22Rv1 (cell line): Measurements from ENCODE around the gene TUT7.

Experiments used
- H3K27ac ChIP-seq: fragments of 450-650 bp; 2 replicates; pipeline ENCODE4 v1.5.1; 2017
- ZFX ChIP-seq: fragments of 450-650 bp; IDR thresholded peaks from 2 replicates; pipeline ENCODE4 v1.6.1; 2017; ENCODE audit warnings: antibody characterized with exemption, borderline replicate concordance
- TF ChIP-seq, protein P1 (sequence below): fragments of 450-650 bp; IDR thresholded peaks from 2 replicates; pipeline ENCODE4 v1.5.1; 2017; ENCODE audit warnings: mild to moderate bottlenecking

Gene TUT7

DNA sequence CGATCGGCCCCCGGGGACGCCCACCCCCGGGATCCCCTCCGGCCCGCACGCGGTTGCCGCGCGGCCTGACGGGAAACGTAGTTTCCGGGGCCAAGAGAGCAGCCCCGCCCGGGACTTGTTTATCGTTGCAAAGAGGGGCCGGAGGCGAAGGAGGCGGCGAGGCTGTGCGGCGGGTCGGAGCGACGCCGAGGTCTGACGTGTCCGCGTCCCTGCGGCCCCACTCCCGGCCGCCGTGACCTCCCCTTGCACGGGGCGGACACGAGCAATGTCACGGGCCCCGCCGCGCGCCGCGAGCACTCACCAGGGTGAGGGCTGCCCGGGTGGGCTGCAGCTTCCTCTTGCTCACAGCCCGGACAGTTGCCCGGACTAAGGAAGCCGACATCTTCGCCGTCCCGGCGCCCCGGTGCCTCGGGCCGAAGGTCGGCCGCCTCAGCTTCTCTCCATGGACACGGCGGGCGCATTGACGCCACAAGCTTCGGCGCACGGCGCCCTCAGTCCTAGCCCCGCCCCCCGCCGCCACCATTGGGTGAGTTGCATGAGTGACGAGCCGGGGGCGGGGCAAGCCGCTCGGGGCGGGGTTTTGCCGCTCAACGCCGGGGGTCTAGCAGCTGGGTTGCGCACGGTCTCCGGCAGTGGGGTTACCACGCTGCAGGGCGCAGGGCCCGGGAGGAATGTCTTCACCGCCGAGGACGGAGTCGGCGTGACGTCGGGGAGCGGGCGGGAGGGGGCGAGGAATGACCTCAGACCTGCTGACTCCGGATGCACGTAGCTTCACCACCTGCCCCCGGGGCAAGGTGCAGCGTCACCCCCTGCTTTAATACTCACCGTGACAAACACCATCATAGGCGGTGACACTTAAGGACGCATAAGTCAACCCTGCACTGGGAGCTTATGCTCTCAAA is 71.9 kb downstream of the TUT7 start, which contains the start of gene ISCA1:
Gene ISCA1 (minus strand): TSS at position 462 of the 902 bp plus-strand sequence. CDS start 80 bp downstream, at position 382.
- H3K27ac ChIP-seq, result peak within 1 kb of the TSS; percentile 89
- TF ChIP-seq, protein P1, sequence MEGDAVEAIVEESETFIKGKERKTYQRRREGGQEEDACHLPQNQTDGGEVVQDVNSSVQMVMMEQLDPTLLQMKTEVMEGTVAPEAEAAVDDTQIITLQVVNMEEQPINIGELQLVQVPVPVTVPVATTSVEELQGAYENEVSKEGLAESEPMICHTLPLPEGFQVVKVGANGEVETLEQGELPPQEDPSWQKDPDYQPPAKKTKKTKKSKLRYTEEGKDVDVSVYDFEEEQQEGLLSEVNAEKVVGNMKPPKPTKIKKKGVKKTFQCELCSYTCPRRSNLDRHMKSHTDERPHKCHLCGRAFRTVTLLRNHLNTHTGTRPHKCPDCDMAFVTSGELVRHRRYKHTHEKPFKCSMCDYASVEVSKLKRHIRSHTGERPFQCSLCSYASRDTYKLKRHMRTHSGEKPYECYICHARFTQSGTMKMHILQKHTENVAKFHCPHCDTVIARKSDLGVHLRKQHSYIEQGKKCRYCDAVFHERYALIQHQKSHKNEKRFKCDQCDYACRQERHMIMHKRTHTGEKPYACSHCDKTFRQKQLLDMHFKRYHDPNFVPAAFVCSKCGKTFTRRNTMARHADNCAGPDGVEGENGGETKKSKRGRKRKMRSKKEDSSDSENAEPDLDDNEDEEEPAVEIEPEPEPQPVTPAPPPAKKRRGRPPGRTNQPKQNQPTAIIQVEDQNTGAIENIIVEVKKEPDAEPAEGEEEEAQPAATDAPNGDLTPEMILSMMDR, result no peak
- TF ChIP-seq ZFX, result no peak

DNA sequence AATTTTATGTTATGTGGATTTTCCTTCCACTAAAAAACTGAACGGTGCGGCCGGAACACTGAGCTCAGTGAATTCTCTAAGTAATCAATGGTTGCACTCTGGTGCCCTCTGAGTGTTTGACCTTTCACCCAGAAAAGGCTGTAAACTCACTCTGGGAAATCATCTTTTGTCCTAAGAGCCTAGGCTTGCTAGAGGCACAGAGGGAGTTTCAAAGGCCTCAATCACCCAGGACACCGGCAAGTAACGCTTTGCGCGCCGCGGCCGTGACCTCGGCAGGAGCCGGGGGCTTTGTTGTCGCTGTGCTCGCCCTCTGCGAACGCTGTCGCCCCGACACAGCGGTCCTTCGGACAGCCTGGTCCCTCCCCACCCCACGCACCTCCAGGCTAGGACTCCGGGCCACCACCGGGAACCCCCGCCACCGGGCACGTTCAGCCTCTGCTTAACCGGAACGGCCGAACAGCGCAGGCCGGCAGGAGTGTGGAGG is 72.6 kb downstream of the TUT7 start:
- TF ChIP-seq, protein P1, result no peak
- no peak for TF ChIP-seq ZFX
- peak overlapping the region; percentile 89 for H3K27ac ChIP-seq

DNA sequence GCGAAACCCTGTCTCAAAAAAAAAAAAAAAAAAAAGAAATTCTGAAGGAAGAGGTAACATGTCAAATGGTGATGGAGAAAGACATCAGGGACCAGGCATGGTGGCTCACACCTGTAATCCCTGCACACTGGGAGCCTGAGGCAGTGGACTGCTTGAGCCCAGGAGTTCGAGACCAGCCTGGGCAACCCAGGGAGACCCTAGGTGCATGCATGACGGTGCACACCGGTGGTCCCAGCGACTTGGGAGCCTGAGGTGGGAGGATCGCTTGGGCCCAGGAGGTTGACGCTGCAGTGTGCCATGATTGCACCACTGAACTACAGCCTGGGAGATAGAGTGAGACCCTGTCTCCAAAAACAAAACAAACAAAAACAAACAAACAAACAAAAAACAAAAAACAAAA is 73.6 kb downstream of the TUT7 start:
- no peak overlapping the region for H3K27ac ChIP-seq
- no peak for TF ChIP-seq ZFX
- TF ChIP-seq, protein P1, result no peak

DNA sequence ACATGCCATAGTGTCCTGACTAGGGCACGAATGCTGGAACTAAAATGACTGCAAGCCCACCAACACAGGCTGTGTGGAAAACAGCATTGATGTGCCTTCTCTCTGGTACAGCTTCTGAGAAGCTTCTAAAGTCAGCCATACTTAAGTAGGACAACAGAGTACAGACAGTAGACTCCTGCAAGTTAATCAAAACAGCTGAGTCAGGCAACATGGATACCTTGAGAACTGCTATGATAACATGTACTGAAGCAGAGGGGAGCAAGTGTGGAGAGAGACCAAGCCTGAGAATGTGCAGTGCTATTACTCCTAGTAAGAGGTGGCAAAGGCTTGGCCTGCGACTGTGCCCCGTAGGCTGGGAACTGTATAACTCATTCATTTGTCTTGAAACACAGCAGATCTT is 74.4 kb downstream of the TUT7 start:
- no peak for TF ChIP-seq ZFX
- TF ChIP-seq, protein P1, result no peak

DNA sequence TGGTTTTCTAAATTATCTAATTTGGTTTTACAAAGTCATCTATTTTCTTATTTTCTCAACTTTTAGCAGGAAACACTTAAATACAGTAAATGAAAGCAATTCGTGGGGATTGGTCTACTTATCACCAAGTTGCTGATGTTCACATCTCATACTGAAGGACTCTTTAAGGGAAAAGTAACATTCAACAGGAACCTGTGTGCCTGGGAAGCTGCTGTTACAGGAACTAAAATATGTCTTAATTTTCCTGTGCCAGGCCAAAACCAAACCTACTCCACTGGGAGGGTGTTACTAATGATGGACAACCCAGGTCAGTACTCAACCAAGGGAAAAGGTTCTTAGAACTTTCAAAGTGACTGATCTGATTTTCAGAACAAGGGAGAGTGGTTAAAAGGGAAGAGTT is 77.1 kb downstream of the TUT7 start:
- no peak overlapping the region for H3K27ac ChIP-seq
- TF ChIP-seq, protein P1, result no peak
- TF ChIP-seq ZFX, result no peak

More for the DNA sequence above, 74.4 kb downstream of the TUT7 start:
- no peak overlapping the region for H3K27ac ChIP-seq

DNA sequence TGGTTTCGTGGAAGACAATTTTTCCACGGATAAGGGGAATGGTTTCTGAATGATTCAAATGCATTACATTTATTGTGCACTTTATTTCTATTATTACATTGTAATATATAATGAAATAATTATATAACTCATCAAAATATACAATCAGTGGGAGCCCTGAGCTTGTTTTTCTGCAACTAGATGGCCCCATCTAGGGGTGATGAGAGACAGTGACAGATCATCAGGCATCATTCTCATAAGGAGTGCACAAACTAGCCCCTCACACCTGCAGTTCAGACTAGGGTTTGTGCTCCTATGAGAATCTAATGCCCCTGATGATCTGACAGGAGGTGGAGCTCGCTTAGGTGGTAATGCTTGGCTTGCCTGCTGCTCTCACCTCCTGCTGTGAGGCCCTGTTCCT is 78.2 kb downstream of the TUT7 start:
- TF ChIP-seq, protein P1, result peak; percentile 23; the same call in 1 of the 2 replicates
- TF ChIP-seq ZFX, result no peak
- no peak overlapping the region for H3K27ac ChIP-seq
